ENCODE data around the gene CD58. TPM values are rescaled to one million over a fixed set of nuclear protein-coding genes. Genes with fewer than 3 reads are reported as not detected.

The CD58 gene
- total and polyA plus RNA-seq, 11 donors = 19.6 to 45.8 (median 30.8) TPM

DNA sequence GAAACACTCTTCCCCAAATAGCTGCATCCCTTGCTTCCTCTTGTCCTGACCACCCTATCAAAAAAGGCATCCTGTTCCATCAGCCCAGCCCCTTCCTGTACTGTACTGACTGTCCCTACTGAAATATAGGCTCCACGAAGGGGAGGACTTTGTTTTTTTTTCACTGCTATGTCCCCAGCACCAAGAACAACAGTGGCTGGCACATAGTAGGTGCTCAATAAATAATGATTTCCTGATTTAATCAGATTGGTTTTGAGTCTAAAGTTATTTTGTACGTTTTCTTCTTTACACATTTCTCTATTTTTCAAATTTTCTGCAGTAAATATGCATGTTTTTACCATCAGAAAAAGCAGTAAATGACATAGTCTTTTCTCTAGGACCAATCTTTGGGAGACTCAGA is 73.9 kb downstream of the CD58 start:
- no peaks in the 10 kb centered on the region for H3K36me3 ChIP-seq
- DNase-seq = no peak
- peak overlapping the region in 10 of 12 donors; percentile 5 to 74 (median 44) for H3K27ac ChIP-seq
- H3K4me3 ChIP-seq = no peak overlapping the region
- no peaks in the 10 kb centered on the region for H3K27me3 ChIP-seq
- H3K9me3 ChIP-seq = no peaks in the 10 kb centered on the region
- 80 to 87% (median 82%) methylated on average over 2 of the region's 2 CpGs for WGBS, 4 donors
- peaks cover 0 to 55% (median 29%) of the 10 kb centered on the region in 12 donors for H3K4me1 ChIP-seq
- no peak for TF ChIP-seq POLR2A (IDR thresholded peaks at IDR 0.05)
- TF ChIP-seq, protein P1, sequence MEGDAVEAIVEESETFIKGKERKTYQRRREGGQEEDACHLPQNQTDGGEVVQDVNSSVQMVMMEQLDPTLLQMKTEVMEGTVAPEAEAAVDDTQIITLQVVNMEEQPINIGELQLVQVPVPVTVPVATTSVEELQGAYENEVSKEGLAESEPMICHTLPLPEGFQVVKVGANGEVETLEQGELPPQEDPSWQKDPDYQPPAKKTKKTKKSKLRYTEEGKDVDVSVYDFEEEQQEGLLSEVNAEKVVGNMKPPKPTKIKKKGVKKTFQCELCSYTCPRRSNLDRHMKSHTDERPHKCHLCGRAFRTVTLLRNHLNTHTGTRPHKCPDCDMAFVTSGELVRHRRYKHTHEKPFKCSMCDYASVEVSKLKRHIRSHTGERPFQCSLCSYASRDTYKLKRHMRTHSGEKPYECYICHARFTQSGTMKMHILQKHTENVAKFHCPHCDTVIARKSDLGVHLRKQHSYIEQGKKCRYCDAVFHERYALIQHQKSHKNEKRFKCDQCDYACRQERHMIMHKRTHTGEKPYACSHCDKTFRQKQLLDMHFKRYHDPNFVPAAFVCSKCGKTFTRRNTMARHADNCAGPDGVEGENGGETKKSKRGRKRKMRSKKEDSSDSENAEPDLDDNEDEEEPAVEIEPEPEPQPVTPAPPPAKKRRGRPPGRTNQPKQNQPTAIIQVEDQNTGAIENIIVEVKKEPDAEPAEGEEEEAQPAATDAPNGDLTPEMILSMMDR (IDR thresholded peaks at IDR 0.05) = no peak
- no peak for ATAC-seq
- intact Hi-C loops (cut with DNase I) = loop anchor here in 1 of 10 donors (10.0 kb wide), 1 partner anchor 692 kb away; no protein-coding TSS in a partner anchor

DNA sequence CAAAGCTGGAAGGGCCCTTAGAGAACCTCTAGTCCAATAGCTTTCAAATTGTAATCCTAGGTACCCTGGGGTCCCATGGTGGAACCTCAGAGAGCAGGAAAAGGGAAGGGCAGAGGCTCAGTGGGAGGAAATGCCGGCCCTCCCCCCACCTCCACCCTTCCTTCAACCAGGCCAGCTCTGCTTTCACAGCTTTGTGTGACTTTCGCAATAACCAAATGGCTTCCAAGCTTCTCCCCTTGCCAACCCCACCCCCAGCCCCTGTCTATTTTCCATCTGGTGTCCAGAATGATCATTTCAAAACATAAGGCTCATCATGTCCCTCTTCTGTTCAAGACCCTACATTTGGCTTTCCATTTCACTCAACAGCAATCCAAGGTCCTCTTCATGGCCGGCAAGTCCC is 74.4 kb downstream of the CD58 start:
- no peaks in the 10 kb centered on the region for H3K9me3 ChIP-seq
- ATAC-seq (peak; percentile 31 to 67 (median 61)), DNase-seq (peak; percentile 43 to 69 (median 66))
- TF ChIP-seq POLR2A (IDR thresholded peaks at IDR 0.05) = no peak
- TF ChIP-seq, protein P1 (IDR thresholded peaks at IDR 0.05) = no peak
- H3K36me3 ChIP-seq = no peaks in the 10 kb centered on the region
- peak overlapping the region; percentile 7 to 74 (median 54) for H3K27ac ChIP-seq
- no peak overlapping the region for H3K4me3 ChIP-seq
- WGBS, 4 donors = 64 to 78% (median 69%) methylated on average over 3 of the region's 3 CpGs
- peaks cover 0 to 55% (median 25%) of the 10 kb centered on the region in 12 donors for H3K4me1 ChIP-seq
- no peaks in the 10 kb centered on the region for H3K27me3 ChIP-seq
- intact Hi-C loops (cut with DNase I) = loop anchor here in 1 of 10 donors (10.0 kb wide), 1 partner anchor 692 kb away; no protein-coding TSS in a partner anchor

GRCh38 chr1:116495535-116495934 is 75.3 kb downstream of the CD58 start:
- WGBS, 4 donors = 42 to 63% (median 56%) methylated on average over 3 to 4 of the region's 4 CpGs
- peak overlapping the region; percentile 7 to 74 (median 54) for H3K27ac ChIP-seq
- no peak overlapping the region for H3K4me3 ChIP-seq
- H3K4me1 ChIP-seq = peaks cover 0 to 55% (median 23%) of the 10 kb centered on the region in 12 donors
- ATAC-seq (peak in 2 of 4 donors; percentile 9 to 26), DNase-seq (peak in 2 of 5 donors; percentile 55 to 68)
- H3K9me3 ChIP-seq = no peaks in the 10 kb centered on the region
- intact Hi-C loops (cut with DNase I) = loop anchor here in 1 of 10 donors (10.0 kb wide), 1 partner anchor 691 kb away; no protein-coding TSS in a partner anchor
- no peaks in the 10 kb centered on the region for H3K27me3 ChIP-seq
- TF ChIP-seq, protein P1 (IDR thresholded peaks at IDR 0.05) = no peak
- TF ChIP-seq POLR2A (IDR thresholded peaks at IDR 0.05) = no peak
- H3K36me3 ChIP-seq = no peaks in the 10 kb centered on the region

DNA sequence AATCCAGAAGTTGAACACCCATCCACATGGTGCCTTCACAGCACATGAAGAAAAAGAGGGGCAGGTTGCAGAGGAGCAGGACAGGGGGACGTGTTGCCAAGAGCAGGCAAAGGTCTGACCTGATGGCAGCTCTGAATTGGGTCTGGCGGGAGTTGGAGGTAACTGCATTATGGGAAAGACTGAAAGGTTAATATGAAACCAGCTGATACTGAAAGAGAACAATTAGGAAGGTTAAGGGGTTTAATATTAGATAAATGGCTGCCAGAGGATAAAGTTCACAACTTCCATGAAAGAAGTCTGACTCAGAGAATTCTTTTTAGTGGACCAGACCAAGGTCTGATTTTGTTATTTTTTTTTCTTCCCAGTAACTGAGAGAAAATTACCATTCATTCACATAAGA is 76.1 kb downstream of the CD58 start:
- no peak for ATAC-seq
- Histone ChIP-seq H3K9me3 (no peaks in the 10 kb centered on the region), H3K4me1 (peaks cover 0 to 55% (median 24%) of the 10 kb centered on the region in 12 donors), H3K36me3 (no peaks in the 10 kb centered on the region), H3K27ac (peak overlapping the region in 4 of 12 donors; percentile 50 to 74 (median 62)), H3K27me3 (no peaks in the 10 kb centered on the region), H3K4me3 (no peak overlapping the region)
- DNase-seq = no peak
- intact Hi-C loops (cut with DNase I) = loop anchor here in 2 of 10 donors (5.0 to 10.0 kb wide), 2 partner anchors 127 to 690 kb away; no protein-coding TSS in a partner anchor
- 80 to 90% (median 82%) methylated on average over 2 of the region's 2 CpGs for WGBS, 4 donors
- no peak for TF ChIP-seq POLR2A (IDR thresholded peaks at IDR 0.05)
- TF ChIP-seq, protein P1 (IDR thresholded peaks at IDR 0.05) = no peak
